ENCODE results near the gene CTNNB1. TPM values are rescaled to one million over a fixed set of nuclear protein-coding genes. Genes with fewer than 3 reads are reported as not detected.

CTNNB1 gene
- polyA plus RNA-seq, 2 of the 4 experiments (the other 2 are of a cell fraction), result 147 to 242 TPM

GRCh38 chr3:41239587-41239986 lies 40.3 kb downstream of the CTNNB1 start:
- ATAC-seq (no peak), DNase-seq (ENCODE audit: low read depth in 1 of 2, low spot score in 1 of 2) (no peak)
- CTCF ChIA-PET, result no interaction called here

DNA sequence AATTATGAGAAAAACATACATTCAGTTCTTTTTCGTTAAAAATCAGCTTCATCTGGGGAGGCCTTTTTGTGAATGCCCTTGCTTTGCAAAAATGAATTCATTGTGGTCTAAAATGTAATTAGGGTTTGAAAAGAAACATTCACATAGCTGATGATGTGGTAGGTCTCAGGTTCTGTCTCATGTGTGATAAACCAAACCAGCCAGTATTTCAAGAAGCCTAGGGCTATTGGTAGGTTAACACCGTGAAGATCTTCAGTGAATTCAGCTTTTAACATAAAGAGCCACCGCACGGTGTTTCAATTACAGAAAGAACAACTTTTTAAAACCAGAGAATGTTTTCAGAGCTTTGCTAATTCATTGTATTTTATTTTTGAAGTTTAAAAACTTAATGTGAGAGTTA lies 41.9 kb downstream of the CTNNB1 start:
- WGBS (ENCODE audit: missing lambda C conversion rate), result 97% methylated on average over 4 of the region's 4 CpGs
- Histone ChIP-seq H3K4me1 (no peaks in the 10 kb centered on the region), H3K27ac (no peak overlapping the region), H3K4me2 (no peak overlapping the region), H3K9me3 (no peaks in the 10 kb centered on the region), H3K4me3 (no peak overlapping the region)
- DNase-seq (ENCODE audit: low read depth in 1 of 2, low spot score in 1 of 2) (no peak), FAIRE-seq (no peak), ATAC-seq (no peak)
- TF ChIP-seq POLR2A (IDR thresholded peaks at IDR 0.05; ENCODE audit: low read length) (no peak), CHD4 (IDR thresholded peaks at IDR 0.05; ENCODE audit: borderline replicate concordance) (no peak), CTCF (IDR thresholded peaks at IDR 0.05) (no peak), SREBF2 (IDR thresholded peaks at IDR 0.05) (no peak), ESRRA (IDR thresholded peaks at IDR 0.05; ENCODE audit: borderline replicate concordance, low read length) (no peak), MAFK (IDR thresholded peaks at IDR 0.05; ENCODE audit: partially characterized antibody) (no peak), FOSB (CRISPR knock-in tag; IDR thresholded peaks at IDR 0.05) (no peak), CBX8 (IDR thresholded peaks at IDR 0.05) (no peak), CEBPB (IDR thresholded peaks at IDR 0.05) (no peak), ZNF302 (CRISPR knock-in tag; IDR thresholded peaks at IDR 0.05) (no peak), JUNB (IDR thresholded peaks at IDR 0.05) (no peak), CBX2 (IDR thresholded peaks at IDR 0.05; ENCODE audit: borderline replicate concordance, low read depth) (no peak), MYC (IDR thresholded peaks at IDR 0.05; ENCODE audit: borderline replicate concordance, low read length) (no peak), USF2 (IDR thresholded peaks at IDR 0.05) (no peak), ELK1 (IDR thresholded peaks at IDR 0.05; ENCODE audit: low read depth, low read length) (no peak), BHLHE40 (IDR thresholded peaks at IDR 0.05; ENCODE audit: low read depth, low read length) (no peak), NR3C1 (IDR thresholded peaks at IDR 0.05) (no peak)
- TF ChIP-seq, protein P1, sequence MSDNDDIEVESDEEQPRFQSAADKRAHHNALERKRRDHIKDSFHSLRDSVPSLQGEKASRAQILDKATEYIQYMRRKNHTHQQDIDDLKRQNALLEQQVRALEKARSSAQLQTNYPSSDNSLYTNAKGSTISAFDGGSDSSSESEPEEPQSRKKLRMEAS (IDR thresholded peaks at IDR 0.05), result no peak
- ChIA-PET POLR2A (interaction anchor here (1.1 kb wide), 1 partner anchor 42 kb away, joined by 4 read pairs; the partner anchor contains the start of gene CTNNB1), CTCF (interaction anchor here (0.7 kb wide), 1 partner anchor 447 kb away, joined by 3 read pairs; no protein-coding TSS in a partner anchor)

More at GRCh38 chr3:41239587-41239986, 40.3 kb downstream of the CTNNB1 start:
- H3K4me1 ChIP-seq, result no peaks in the 10 kb centered on the region
- H3K27ac ChIP-seq, result no peak overlapping the region
- no peak for FAIRE-seq
- no peak overlapping the region for H3K4me2 ChIP-seq
- 57% methylated on average over 2 of the region's 2 CpGs for WGBS (ENCODE audit: missing lambda C conversion rate)
- TF ChIP-seq ESRRA (IDR thresholded peaks at IDR 0.05; ENCODE audit: borderline replicate concordance, low read length) (no peak), MAZ (IDR thresholded peaks at IDR 0.05; ENCODE audit: borderline replicate concordance, low read depth, low read length) (no peak), ZFP36 (IDR thresholded peaks at IDR 0.05; ENCODE audit: borderline replicate concordance, partially characterized antibody) (no peak), HOXA7 (CRISPR knock-in tag; IDR thresholded peaks at IDR 0.05) (no peak)
- TF ChIP-seq, protein P2, sequence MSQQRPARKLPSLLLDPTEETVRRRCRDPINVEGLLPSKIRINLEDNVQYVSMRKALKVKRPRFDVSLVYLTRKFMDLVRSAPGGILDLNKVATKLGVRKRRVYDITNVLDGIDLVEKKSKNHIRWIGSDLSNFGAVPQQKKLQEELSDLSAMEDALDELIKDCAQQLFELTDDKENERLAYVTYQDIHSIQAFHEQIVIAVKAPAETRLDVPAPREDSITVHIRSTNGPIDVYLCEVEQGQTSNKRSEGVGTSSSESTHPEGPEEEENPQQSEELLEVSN (IDR thresholded peaks at IDR 0.05; ENCODE audit: borderline replicate concordance, low read depth), result no peak
- POLR2A ChIA-PET, result no interaction called here
- no peak overlapping the region for H3K4me3 ChIP-seq
- H3K9me3 ChIP-seq, result no peaks in the 10 kb centered on the region

Measured in A549 (cell line).